Endothelial cell of umbilical vein (primary cell): ENCODE results near the gene MGP.

Experiments used
- CTCF ChIP-seq, 2 donors: IDR thresholded peaks; 1 replicate in 1 of 2; 2 replicates in 1 of 2; pipeline ENCODE4 v1.5.1; 2011; ENCODE audit warnings: low read length in 2 of 2, mild to moderate bottlenecking in 2 of 2, moderate library complexity in 2 of 2, control low read depth in 1 of 2, inconsistent platforms in 1 of 2, low read depth in 1 of 2; ENCODE audit not compliant: insufficient read depth in 1 of 2; ENCODE audit errors: extremely low read depth in 1 of 2
- EZH2 ChIP-seq: IDR thresholded peaks from 2 replicates; pipeline ENCODE4 v1.6.1; 2012; ENCODE audit warnings: borderline replicate concordance, low read depth, mild to moderate bottlenecking, moderate library complexity, low read length, inconsistent platforms; ENCODE audit not compliant: severe bottlenecking
- FOS ChIP-seq: IDR thresholded peaks from 2 replicates; pipeline ENCODE4 v1.6.1; 2011; ENCODE audit warnings: mild to moderate bottlenecking, low read length, moderate library complexity, borderline replicate concordance; ENCODE audit not compliant: insufficient read depth
- POLR2A ChIP-seq: IDR thresholded peaks from 2 replicates; pipeline ENCODE4 v1.6.1; 2012; ENCODE audit warnings: low read depth, mild to moderate bottlenecking, control low read depth, low read length

- TF ChIP-seq POLR2A = peak; percentile 32
- no peak for TF ChIP-seq CTCF (IDR thresholded peaks at IDR 0.05; ENCODE audit: extremely low read depth in 1 of 2, insufficient read depth in 1 of 2, low read depth in 1 of 2, low read length in 2 of 2)
- TF ChIP-seq FOS = peak; percentile 89
- TF ChIP-seq EZH2 = no peak
These were observed 24.6 kb upstream of the MGP start for GRCh38 chr12:14910090-14910915.
